HG02840 (cell line): ENCODE results near the gene COA3.

ENCODE experiments used
- ATAC-seq: cut with Tn5 transposase; IDR thresholded peaks from one replicate; pipeline ENCODE4 v1.9.1; 2021; ENCODE audit warnings: mild to moderate bottlenecking, moderate library complexity, moderate number of reproducible peaks; ENCODE audit not compliant: unreplicated experiment, low FRiP score

Gene COA3

GRCh38 chr17:42819939-42820535 lies 21.5 kb upstream of the COA3 start:
- ATAC-seq = no peak

DNA sequence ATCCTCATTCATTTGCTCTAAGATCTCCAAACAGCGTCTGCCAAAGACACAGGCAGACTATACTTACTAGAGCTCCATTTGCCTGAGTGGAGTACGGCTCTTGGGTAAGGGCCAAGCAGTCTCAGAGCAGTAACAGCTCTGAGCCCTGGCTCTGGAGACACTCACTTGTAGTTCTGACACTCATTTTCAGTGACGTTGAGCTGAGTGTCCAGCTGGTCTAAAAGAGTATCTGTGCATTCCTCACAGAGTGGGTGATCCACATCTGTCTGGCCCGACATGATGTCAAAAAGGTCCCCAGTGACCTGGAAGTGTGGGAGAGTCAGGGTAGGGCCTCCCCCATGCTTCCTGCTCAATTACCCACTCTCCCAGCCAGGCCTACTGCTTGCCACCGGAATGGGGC lies 19.9 kb upstream of the COA3 start:
- ATAC-seq = no peak

DNA sequence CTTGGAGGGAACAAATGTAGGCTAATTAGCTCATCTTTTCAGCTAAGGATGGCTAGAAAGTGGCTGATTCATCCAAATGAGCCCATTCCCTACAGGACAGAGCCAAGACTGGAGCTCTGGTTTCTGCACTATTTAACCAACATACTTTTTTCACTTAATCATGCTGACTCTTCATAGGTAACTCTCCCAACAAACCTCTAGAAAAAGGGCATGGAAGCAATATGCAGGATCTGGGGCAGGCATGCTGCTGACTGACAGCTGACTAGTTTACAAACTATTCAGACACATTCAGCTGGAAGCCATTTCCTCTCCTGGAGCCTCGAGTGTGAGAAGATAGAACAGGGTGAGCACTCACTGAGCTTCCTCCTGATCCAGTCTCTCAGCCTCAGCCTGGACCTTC lies 19.4 kb upstream of the COA3 start:
- ATAC-seq = no peak

DNA sequence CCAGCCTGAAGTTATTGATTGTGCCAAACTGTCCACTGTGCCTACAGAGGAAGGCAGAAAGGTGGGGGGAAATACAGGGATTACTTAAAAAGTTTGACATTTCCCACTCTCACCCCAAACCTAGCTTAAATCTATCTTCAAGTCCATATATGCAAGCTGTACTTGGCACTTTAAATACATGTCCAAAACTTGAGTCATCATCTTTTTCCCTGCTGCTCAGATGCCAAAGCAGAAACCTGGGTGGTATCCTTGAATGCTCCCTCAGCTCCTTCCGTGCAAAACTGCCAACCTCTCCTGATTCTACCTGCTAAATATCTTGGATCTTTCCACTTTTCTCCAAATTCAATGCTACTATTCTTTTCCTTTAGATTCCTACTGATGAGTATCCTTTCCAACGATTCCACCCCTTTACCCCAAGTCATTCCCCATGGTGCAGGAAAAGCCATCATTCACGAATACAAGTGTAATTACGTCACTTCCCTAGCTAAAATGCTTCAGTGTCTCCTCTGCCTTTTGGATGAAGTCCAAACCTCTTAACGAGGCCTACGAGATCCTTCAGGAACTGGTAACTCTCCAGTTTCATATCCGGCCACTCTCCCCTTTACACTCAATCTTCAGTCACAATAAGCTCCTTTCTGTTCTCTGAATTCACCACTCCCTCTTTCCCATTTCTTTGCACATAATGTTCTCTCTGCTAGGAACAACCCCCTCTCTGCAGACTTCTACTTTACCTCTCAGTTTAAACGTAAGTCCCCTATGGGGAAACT lies 16.3 kb upstream of the COA3 start:
- no peak for ATAC-seq

GRCh38 chr17:42809250-42809649 lies 10.7 kb upstream of the COA3 start:
- no peak for ATAC-seq

DNA sequence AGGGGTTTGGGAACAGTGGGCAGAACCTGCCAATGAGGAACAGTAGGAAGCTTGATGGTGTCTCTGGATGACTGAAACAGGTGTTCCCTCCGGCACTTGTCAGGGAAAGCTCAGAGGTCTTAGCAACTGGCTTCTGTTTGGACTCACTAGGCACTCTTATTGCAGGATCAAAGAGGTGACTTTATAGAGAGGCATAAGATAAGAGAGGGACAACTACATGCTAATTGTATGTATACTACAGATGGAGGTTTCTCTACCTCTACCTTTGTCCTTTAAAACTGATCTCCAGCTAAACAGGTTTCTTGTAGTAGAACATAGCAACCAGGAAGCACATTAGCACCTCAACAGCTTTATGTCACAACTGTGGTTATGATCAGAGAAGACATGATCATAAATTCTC lies 7.7 kb upstream of the COA3 start:
- ATAC-seq = no peak

- no peak for ATAC-seq
Measured at GRCh38 chr17:42804918-42805367, 6.4 kb upstream of the COA3 start.

DNA sequence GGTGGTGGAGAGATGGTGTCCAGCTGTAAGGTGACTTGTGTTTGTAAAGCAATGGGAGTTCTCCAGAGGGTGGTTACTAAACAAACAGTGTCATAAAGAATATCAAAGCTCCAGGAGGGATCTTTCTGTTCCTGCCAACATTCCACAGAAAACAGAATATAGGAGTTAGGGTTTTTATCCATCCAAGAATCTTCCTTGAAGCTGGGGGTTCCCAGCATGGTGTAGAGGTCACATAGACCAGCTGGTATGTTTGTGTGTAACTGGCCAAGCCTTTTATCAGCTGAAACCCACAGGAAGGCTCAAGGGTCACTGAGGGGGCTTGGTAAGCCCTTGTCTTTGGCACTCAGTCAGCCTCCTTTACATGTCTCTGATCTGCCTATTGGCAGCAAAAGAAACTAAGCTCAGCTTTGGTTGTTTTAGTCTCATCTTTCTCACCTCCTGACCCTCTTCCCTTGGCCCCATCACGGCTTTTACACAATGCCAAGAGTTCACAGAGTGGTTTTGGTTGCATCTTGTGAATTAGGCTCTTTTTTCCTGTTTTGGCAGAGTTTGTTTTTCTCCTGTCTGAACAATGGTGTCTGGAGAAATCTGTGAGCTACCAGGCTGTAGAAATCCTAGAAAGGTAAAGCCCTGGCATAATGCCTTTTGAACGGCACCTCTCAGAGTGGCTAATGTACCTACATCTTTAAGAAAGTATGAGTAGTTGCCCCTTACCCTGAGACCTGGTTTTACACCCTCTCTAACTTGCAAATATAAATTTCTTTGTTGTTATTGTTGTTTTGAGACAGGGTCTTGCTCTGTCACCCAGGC lies 4.8 kb upstream of the COA3 start:
- no peak for ATAC-seq

DNA sequence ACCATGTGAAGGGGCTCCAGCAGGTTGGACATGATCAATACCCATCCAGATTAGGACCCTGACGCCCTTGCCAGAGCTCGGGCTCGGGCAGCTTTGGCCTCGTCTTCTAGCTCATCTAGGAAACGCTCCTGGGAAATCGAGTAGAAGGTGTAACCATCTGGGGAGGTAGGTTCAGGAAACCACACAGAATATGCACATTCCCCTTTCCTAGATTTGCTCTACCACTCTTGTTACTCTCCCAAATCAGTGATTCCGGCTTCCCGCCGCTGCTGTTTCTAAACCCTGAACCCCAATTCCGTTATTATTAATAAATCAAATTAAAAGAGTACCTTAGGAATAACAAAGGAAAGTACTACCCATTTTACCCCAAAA lies 507 bp downstream of the COA3 start:
- no peak for ATAC-seq

DNA sequence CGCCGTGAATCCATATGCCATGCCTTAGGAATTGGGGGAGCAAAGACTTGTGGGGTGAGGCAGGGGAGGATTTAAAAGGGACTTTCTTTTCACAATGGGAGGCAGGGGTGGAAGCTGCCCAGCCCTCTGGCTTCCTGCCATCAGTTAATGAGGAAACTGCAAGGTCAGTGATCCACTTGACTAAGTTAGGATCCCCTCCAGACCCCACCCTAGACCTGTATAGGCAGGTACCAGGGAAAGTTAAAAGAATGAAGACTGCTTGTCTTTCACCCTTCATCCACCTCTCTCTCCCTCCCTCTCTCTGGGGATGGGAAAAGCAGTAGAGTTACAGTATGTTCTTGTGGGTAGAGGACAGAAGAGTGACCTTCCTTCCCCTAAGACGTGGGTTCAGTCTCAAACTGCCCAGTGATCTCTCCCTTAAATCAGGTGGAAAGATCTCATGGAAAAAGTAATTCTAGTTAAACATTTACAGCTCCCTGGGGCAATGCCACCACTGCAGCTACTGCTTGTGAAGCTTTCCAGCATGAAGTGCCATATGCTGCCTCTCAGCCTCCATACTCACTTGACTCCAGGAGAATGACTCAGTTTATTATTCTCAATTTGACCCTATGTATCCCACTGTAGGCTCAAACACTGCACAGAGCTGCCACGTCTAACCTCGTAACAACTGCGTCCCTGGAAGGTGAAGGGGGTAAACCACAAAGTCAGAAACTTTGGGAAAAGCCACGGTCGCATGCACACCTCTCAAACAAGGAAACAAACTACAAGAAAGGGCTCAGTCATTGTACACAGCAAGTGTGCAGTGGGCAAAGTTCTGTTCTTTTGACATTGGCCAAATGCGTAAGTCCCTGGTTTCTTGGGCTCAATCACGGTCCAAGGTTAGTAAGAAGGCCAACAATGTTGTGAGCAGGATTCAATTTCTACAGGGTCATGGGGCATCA lies 1.2 kb downstream of the COA3 start:
- no peak for ATAC-seq

GRCh38 chr17:42796066-42796758 lies 2.3 kb downstream of the COA3 start:
- no peak for ATAC-seq

GRCh38 chr17:42795465-42795864 lies 3.0 kb downstream of the COA3 start:
- no peak for ATAC-seq

GRCh38 chr17:42795061-42795460 lies 3.4 kb downstream of the COA3 start:
- ATAC-seq = no peak

DNA sequence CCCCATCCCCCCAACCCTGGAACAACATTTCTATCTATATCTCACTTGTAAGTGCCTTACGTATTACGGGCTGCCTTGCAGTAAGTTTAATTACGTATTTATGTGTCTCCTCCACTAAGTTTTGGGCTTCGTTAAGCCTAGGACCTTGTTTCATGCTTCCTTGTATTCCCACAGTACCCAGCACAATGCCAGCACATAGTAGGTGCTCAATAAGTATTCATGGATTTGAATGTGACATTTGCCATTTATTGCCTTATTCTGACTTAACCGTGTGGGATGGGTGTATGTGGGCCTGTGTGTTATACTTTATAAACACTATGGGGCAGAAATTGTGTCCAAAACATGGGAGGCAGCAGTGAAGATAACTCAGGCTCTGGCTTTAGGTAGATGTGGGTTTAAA lies 6.0 kb downstream of the COA3 start:
- no peak for ATAC-seq

- no peak for ATAC-seq
Measured at GRCh38 chr17:42791948-42792347, 6.6 kb downstream of the COA3 start.

GRCh38 chr17:42787266-42787665 lies 11.2 kb downstream of the COA3 start:
- ATAC-seq = no peak

- ATAC-seq = no peak
Measured at GRCh38 chr17:42784811-42785592, 13.5 kb downstream of the COA3 start.

DNA sequence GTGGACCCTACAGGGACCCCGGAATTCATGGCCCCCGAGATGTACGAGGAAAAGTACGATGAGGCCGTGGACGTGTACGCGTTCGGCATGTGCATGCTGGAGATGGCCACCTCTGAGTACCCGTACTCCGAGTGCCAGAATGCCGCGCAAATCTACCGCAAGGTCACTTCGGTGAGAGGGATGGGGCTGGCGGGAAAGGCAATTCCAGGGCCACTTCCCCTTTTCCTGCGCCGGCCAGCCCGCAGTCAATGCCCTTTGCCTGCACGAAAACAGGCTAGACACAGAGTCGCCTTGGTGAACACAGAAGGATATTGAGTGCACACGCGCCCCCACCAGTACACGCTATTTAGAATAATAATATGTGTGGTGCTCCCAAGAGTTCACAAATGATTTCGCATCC lies 14.1 kb downstream of the COA3 start:
- no peak for ATAC-seq

- no peak for ATAC-seq
Measured at GRCh38 chr17:42783791-42784138, 14.7 kb downstream of the COA3 start.
